GM18868 (cell line): ENCODE data around the gene LRRK1.
"Not testable (repeated sequence)": the region's sequence is repeated elsewhere in the genome, so short reads cannot be mapped to it uniquely, and the experiment has no call there.

Source experiments
- ATAC-seq: cut with Tn5 transposase; IDR thresholded peaks from one replicate; pipeline ENCODE4 v1.9.1; 2021; ENCODE audit warnings: mild to moderate bottlenecking, moderate library complexity; ENCODE audit not compliant: unreplicated experiment

LRRK1 gene

GRCh38 chr15:101066501-101067408, 147.6 kb downstream of the LRRK1 start:
- ATAC-seq: no peak

DNA sequence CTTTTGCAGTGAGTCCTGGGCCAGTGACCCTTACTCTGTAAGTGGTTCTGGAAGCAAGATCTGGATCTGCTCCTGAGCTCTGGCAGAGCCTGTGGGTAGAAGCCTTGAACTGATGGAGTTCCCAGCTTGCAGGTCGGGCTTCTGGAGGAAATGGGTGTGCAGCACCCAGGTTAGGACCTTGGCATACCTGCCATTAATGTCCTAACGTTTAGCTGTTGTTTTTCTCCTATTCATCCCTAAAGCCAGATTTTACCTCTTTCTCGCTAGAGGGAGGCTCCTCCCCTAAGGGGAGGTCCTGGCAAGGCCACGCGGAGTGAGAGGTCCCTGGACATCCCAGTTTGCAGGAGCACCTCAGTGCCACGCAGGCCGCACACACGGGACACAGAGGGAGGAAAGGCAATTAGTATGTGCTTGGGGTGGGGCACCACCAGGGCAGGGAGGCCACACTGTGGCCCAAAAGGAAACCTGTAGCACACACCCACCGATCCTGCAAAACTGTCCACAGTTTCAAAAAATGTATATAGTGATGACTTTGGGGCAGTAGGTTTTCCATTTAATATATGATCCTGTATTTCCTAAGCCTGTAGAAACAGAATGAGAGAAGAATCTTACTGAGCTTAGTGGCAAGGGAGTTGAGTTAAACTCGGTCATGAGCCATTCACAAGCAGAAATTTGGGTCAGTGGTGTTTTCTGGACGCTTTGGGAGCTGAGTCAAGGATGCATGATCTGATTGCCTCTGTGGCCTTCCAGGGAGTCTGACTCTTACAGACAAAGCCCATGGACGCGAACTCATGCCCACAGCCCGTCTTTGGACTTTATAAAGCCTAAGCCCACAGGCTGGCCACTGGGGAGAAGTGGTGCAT, 148.7 kb downstream of the LRRK1 start:
- no peak for ATAC-seq

GRCh38 chr15:101068523-101068960, 149.4 kb downstream of the LRRK1 start:
- no peak for ATAC-seq

- ATAC-seq: no peak
Observed at GRCh38 chr15:101068961-101069653, 149.9 kb downstream of the LRRK1 start.

GRCh38 chr15:101069654-101069973, 150.5 kb downstream of the LRRK1 start:
- ATAC-seq: no peak

- ATAC-seq: no peak
Observed at GRCh38 chr15:101070024-101070423, 150.9 kb downstream of the LRRK1 start.

DNA sequence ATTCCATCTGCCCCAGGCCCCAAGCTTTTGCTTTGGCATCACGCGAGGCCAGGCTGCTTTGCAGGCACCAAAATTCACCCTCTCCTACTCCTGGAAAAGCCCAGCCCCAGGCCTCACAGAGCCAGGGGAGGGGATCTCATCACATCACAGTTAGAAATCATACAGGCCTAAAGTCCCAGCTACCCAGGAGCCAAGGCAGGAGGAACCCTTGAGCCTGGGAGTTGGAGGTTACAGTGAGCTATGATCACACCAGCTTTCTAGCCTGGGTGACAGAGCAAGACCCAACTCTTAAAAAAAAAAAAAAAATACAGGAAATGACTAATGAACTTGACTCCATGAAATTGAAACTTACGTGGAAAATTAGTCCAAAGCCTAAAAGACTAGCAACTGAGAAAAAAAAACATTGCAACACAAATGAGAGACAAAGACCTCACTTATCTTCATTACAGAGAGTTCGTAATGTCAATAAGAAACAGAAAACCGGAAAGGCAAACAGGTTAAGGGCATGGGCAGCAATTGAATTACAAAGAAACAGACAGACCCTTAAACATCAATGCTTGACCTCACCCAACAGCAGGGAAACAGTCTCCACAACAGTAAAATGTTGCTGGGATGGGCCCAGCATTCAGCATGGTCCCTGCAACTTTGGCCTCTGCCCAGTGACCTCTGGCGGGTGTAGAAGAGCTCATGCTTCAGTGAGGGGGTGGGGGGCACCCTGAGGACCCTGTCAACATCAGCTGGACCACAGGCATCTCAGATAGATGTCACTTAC, 151.5 kb downstream of the LRRK1 start:
- ATAC-seq: no peak

DNA sequence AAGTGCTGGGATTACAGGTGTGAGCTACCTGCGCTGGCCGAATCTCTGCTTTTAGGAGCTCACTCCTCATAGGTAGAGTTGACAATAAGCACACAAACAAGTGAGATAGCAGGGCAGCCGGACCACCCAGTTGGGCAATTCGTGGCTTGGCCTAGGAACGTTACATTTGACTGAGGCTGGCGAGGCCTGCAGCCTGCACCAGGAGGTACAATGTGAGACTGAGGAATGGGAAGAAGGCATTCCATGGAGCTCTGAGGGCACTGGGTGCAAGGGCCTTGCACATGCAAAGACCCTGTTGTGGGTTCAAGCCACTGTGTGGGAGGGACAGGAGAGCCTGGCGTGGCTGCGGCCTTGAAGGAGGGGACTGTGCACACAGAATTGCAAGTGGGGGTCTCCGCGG, 152.5 kb downstream of the LRRK1 start:
- no peak for ATAC-seq

- ATAC-seq: not testable (repeated sequence)
Observed at GRCh38 chr15:101072235-101072634, 153.1 kb downstream of the LRRK1 start.

- not testable (repeated sequence) for ATAC-seq
Observed at GRCh38 chr15:101077806-101078668, 158.9 kb downstream of the LRRK1 start.

- no peak for ATAC-seq
Observed at GRCh38 chr15:101078669-101079323, 159.6 kb downstream of the LRRK1 start.

DNA sequence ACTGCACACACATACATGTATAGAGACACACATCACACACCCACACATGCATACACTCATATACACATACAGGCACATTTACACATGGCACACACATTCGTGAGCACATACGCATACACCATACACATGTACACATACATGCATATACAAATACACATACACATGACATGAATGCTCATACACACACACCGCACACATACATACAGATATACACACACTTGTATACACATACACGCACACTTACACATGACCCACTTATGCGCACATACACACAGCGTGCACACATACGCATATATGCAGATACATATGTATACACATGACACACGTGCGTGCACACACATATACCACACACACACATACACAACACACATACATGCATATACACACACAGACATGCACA, 162.7 kb downstream of the LRRK1 start:
- ATAC-seq: no peak

- no peak for ATAC-seq
Observed at GRCh38 chr15:101083336-101084045, 164.3 kb downstream of the LRRK1 start.

DNA sequence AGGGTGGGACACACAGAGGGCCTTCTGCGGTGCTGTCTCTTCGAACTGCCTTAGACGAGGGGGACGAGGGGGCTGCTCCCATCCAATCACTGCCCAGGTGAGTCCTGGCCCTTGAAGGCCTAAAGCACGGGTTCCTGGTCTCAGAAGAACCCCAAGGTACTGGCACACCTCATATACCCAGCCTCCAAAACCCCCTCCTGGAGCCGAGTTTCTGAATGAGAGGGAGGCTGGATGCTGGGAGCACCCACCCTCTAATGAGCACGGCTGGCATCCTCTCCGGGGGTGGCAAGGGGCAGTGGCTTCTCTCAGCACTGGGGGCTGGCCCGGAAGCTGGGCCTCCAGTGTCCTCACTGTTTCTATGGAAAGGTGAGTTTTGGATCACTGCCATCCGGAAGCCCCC, 165.6 kb downstream of the LRRK1 start:
- ATAC-seq: no peak

DNA sequence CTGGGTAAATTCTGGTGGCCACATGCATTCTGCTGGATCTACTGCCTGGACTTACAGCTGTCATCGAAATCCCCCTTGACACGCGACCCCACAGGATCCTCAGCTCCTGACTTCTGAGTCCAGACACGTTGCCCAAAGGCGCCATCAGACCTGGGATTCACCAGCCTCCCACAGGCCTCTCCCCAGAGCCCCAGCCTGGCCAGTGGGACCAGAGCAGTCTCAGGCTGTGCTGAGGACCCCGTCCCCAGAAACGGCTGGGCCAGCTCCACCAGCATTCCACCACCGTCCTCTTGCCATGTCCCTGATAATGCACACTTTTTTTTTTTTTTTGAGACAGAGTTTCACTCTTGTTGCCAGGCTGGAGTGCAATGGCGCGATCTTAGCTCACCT, 166.1 kb downstream of the LRRK1 start:
- ATAC-seq: no peak

DNA sequence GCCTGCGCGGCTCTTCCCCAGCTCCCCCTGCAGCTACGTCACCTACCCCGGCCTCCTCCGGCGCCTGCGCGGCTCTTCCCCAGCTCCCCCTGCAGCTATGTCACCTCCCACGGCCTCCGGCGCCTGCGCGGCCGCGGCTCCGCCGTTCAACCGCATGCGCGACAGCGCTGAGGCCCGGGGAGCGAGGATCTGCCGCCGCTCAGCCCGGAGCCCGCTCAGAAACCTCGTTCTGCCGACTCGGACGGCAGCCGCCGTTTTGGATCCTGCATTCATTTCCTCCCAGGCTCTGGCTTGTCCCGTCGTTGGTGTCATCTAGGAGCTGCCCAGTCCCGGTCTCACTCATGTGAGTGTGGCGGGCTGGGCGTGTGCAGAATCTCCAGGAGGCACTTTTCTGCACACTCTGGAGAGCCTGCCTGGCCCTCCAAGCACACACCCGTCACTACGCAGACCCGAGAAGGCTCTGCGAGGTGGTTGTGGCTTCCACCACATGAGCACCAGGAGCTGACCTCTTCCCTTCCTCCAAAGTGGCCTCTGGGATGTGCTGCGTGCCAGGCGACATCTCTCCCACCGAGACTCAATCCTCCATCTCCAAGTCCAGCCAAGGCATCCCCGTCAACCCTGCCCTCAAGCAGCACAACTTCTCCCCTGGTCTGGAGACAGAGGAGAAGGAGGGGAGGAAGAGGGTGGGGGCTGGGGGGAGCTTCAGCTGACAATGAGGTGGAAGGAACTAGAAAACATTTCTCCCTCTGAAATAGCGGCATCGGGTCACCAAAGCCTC, 167.4 kb downstream of the LRRK1 start:
- no peak for ATAC-seq

- ATAC-seq: no peak
Observed at GRCh38 chr15:101087172-101087769, 168.1 kb downstream of the LRRK1 start.
